Loucy (cell line): ENCODE results near the gene HDGFL2.

Experiments
- H2AFZ ChIP-seq: fragments of 200-600 bp; sonication (generic); 2 replicates; pipeline ENCODE4 v1.6.0; 2016; ENCODE audit warnings: antibody characterized with exemption, mild to moderate bottlenecking, low read length, moderate library complexity
- H3F3A ChIP-seq: fragments of 200-600 bp; 2 replicates; pipeline ENCODE4 v1.6.0; 2016; ENCODE audit warnings: antibody characterized with exemption, low read depth, mild to moderate bottlenecking
- H3K27me3 ChIP-seq: fragments of 200-600 bp; sonication (generic); 2 replicates; pipeline ENCODE4 v1.6.1; 2014; ENCODE audit warnings: low read length, mild to moderate bottlenecking; ENCODE audit not compliant: insufficient read depth, poor library complexity, severe bottlenecking
- H3K36me3 ChIP-seq: fragments of 200-600 bp; sonication (generic); 2 replicates; pipeline ENCODE4 v1.6.1; 2016; ENCODE audit warnings: low read length; ENCODE audit not compliant: insufficient read depth
- H3K4me1 ChIP-seq: fragments of 200-600 bp; sonication (generic); 2 replicates; pipeline ENCODE4 v1.5.1; 2014; ENCODE audit warnings: low read length, mild to moderate bottlenecking; ENCODE audit not compliant: insufficient read depth, poor library complexity, severe bottlenecking
- H3K4me2 ChIP-seq: fragments of 200-600 bp; sonication (generic); 2 replicates; pipeline ENCODE4 v1.6.0; 2014; ENCODE audit warnings: antibody characterized with exemption, low read length, low read depth, mild to moderate bottlenecking; ENCODE audit not compliant: poor library complexity, severe bottlenecking
- H3K4me3 ChIP-seq: fragments of 200-600 bp; sonication (generic); 2 replicates; pipeline ENCODE4 v1.5.1; 2014; ENCODE audit warnings: low read length, mild to moderate bottlenecking, mixed read lengths; ENCODE audit not compliant: poor library complexity, severe bottlenecking
- H3K79me2 ChIP-seq: fragments of 200-600 bp; sonication (generic); 2 replicates; pipeline ENCODE4 v1.6.1; 2014; ENCODE audit warnings: low read length; ENCODE audit not compliant: insufficient read depth
- H3K9ac ChIP-seq: fragments of 200-600 bp; sonication (generic); 2 replicates; pipeline ENCODE4 v1.6.0; 2014; ENCODE audit warnings: mild to moderate bottlenecking, low read depth, low read length, moderate library complexity; ENCODE audit not compliant: poor library complexity, severe bottlenecking
- H3K9me2 ChIP-seq: fragments of 200-600 bp; sonication (generic); replicated peaks from 2 replicates; pipeline ENCODE4 v1.6.1; 2016; ENCODE audit warnings: low read depth, low read length, mixed read lengths
- H3K9me3 ChIP-seq: fragments of 200-600 bp; sonication (generic); 2 replicates; pipeline ENCODE4 v1.6.1; 2014; ENCODE audit warnings: mild to moderate bottlenecking, antibody characterized with exemption, low read length, low read depth; ENCODE audit not compliant: insufficient read depth
- H4K20me1 ChIP-seq: fragments of 200-600 bp; sonication (generic); 2 replicates; pipeline ENCODE4 v1.6.0; 2014; ENCODE audit warnings: antibody characterized with exemption, low read length, mild to moderate bottlenecking; ENCODE audit not compliant: insufficient read depth, poor library complexity, severe bottlenecking
- CTCF ChIP-seq: fragments of 200-600 bp; sonication (generic); conservative IDR thresholded peaks from 2 replicates; pipeline ENCODE4 v1.5.1; 2014; ENCODE audit warnings: mild to moderate bottlenecking, antibody characterized with exemption, low read length
- EZH2phosphoT487 ChIP-seq: fragments of 200-600 bp; IDR thresholded peaks from 2 replicates; pipeline ENCODE4 v1.6.1; 2018; ENCODE audit warnings: antibody characterized with exemption, mild to moderate bottlenecking, moderate library complexity, borderline replicate concordance

The HDGFL2 gene

GRCh38 chr19:4492337-4493103 lies 20.4 kb downstream of the HDGFL2 start:
- Histone ChIP-seq H3K9me2 (no peaks in the 10 kb centered on the region), H3K27me3 (no peaks in the 10 kb centered on the region), H3K79me2 (no peaks in the 10 kb centered on the region), H3K9me3 (no peaks in the 10 kb centered on the region), H2AFZ (no peak overlapping the region), H3K4me3 (no peak overlapping the region), H3F3A (no peaks in the 10 kb centered on the region), H3K4me2 (no peak overlapping the region), H3K9ac (no peak overlapping the region), H3K36me3 (peaks cover 47% of the 10 kb centered on the region; the same call in 1 of the 2 replicates), H3K4me1 (no peaks in the 10 kb centered on the region), H4K20me1 (no peaks in the 10 kb centered on the region)
- TF ChIP-seq CTCF = no peak
- TF ChIP-seq EZH2phosphoT487 = no peak

- H3K4me2 ChIP-seq = no peak overlapping the region
- no peaks in the 10 kb centered on the region for H4K20me1 ChIP-seq
- H3K4me1 ChIP-seq = no peaks in the 10 kb centered on the region
- TF ChIP-seq CTCF (no peak), EZH2phosphoT487 (no peak)
- H3K9ac ChIP-seq = no peak overlapping the region
- no peaks in the 10 kb centered on the region for H3K9me3 ChIP-seq
- H3K4me3 ChIP-seq = no peak overlapping the region
- H2AFZ ChIP-seq = no peak overlapping the region
- H3F3A ChIP-seq = no peaks in the 10 kb centered on the region
- H3K9me2 ChIP-seq = no peaks in the 10 kb centered on the region
- no peaks in the 10 kb centered on the region for H3K79me2 ChIP-seq
- peaks cover 55% of the 10 kb centered on the region; the same call in 1 of the 2 replicates for H3K36me3 ChIP-seq
- no peaks in the 10 kb centered on the region for H3K27me3 ChIP-seq
Observed at GRCh38 chr19:4493104-4493928, 21.2 kb downstream of the HDGFL2 start.

DNA sequence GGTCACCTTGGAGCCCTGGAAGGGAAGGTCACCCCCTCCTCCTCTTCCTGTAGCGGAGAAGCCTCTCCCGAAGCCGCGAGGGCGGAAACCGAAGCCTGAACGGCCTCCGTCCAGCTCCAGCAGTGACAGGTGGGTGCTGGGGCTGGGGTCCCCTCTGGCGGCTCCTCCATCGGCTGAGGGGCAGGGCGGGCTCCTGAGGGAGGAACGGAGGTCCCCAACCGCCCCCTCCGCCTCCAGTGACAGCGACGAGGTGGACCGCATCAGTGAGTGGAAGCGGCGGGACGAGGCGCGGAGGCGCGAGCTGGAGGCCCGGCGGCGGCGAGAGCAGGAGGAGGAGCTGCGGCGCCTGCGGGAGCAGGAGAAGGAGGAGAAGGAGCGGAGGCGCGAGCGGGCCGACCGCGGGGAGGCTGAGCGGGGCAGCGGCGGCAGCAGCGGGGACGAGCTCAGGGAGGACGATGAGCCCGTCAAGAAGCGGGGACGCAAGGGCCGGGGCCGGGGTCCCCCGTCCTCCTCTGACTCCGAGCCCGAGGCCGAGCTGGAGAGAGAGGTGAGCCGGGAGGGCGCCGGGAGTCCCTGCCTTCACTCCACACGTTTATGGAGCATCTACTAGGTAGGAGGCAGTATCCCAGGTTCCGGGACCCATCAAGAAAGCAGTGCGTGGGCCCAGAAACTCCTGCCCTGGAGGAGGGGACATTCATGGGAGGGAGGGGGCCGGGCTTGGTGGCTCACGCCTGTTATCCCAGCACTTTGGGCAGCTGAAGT lies 22.0 kb downstream of the HDGFL2 start:
- H3K27me3 ChIP-seq = no peaks in the 10 kb centered on the region
- no peaks in the 10 kb centered on the region for H3K79me2 ChIP-seq
- TF ChIP-seq EZH2phosphoT487 (no peak), CTCF (no peak)
- H3K9me2 ChIP-seq = no peaks in the 10 kb centered on the region
- H3F3A ChIP-seq = no peaks in the 10 kb centered on the region
- H3K4me2 ChIP-seq = no peak overlapping the region
- no peak overlapping the region for H2AFZ ChIP-seq
- no peaks in the 10 kb centered on the region for H4K20me1 ChIP-seq
- H3K9me3 ChIP-seq = no peaks in the 10 kb centered on the region
- no peak overlapping the region for H3K9ac ChIP-seq
- no peaks in the 10 kb centered on the region for H3K4me1 ChIP-seq
- peaks cover 61% of the 10 kb centered on the region; the same call in 1 of the 2 replicates for H3K36me3 ChIP-seq
- H3K4me3 ChIP-seq = no peak overlapping the region
